ENCODE results near the gene CEMIP2.

DNA sequence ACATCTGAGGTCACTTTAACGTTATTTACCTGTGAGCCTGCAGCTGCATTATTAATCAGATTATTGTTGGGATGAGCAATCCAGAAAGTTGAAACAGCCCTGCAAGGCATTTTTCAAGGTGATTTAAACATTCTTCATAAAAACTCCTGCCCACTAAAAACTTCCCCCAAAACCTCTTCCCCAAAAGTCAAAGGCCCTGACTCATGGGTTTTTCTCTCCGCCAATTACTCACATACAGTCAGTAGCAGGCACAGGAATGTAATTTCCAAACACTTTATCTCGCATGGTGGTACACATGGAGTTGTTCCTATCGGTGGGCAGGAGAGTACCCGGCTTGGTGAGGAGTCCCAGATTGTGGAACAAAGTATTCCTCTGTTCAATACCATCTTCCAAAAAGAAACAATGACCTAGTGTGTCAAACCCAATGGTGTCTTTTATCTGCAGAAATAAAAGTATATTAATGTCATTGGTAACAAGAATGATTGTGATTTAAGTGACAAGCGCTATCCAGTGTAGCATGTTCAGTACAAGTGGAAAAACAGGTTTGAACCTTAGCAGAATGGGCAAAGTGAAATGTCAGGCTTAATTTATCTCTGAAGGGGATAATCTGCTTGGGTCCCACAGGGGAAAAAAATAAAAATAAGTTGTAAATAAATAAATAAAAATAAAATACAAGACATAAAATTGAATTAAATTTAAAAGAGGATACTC lies 38.3 kb downstream of the CEMIP2 start:
- TF ChIP-seq CTCF (IDR thresholded peaks at IDR 0.05) (no peak), POLR2A (IDR thresholded peaks at IDR 0.05) (no peak), POLR2AphosphoS5 (IDR thresholded peaks at IDR 0.05) (no peak), EP300 (IDR thresholded peaks at IDR 0.05) (no peak)

Data from sigmoid colon (tissue), 4 donors.